ENCODE measurements around the gene PAQR5. TPM values are rescaled to one million over a fixed set of nuclear protein-coding genes. Genes with fewer than 3 reads are reported as not detected.

Gene PAQR5
- 0.12 TPM in 1 of 2 replicates, not detected in the other for total RNA-seq

- Mint-ChIP-seq H3K27me3 (ENCODE audit: insufficient read depth) (peaks cover 42% of the 10 kb centered on the region), H3K36me3 (ENCODE audit: low read depth) (no peaks in the 10 kb centered on the region), H3K4me3 (no peak within 1 kb of the TSS), H3K4me1 (ENCODE audit: low read depth) (no peaks in the 10 kb centered on the region), H3K27ac (no peak within 1 kb of the TSS), H3K9me3 (no peaks in the 10 kb centered on the region)
- DNase-seq (ENCODE audit: low spot score) = no peak
- intact Hi-C loops (cut with micrococcal nuclease) = no loop called here
Observed at GRCh38 chr15:69298697-69299441, at the start of gene PAQR5. PAQR5 (plus strand) TSS chr15:69298912; CDS start chr15:69360081, 61,169 bp downstream.

GRCh38 chr15:69253156-69253555 is 45.6 kb upstream of the PAQR5 start:
- intact Hi-C loops (cut with micrococcal nuclease) = no loop called here
- no peaks in the 10 kb centered on the region for H3K4me1 Mint-ChIP-seq (ENCODE audit: low read depth)

GRCh38 chr15:69265347-69265955 is 33.3 kb upstream of the PAQR5 start:
- no peaks in the 10 kb centered on the region for H3K36me3 Mint-ChIP-seq (ENCODE audit: low read depth)
- H3K4me1 Mint-ChIP-seq (ENCODE audit: low read depth) = no peaks in the 10 kb centered on the region
- intact Hi-C loops (cut with micrococcal nuclease) = loop anchor here (1.0 kb wide), 1 partner anchor 206 kb away; no protein-coding TSS in a partner anchor
- no peaks in the 10 kb centered on the region for H3K9me3 Mint-ChIP-seq
- no peaks in the 10 kb centered on the region for H3K27me3 Mint-ChIP-seq (ENCODE audit: insufficient read depth)
- no peak for DNase-seq (ENCODE audit: low spot score)
- no peak overlapping the region for H3K27ac Mint-ChIP-seq
- no peak overlapping the region for H3K4me3 Mint-ChIP-seq

More at GRCh38 chr15:69253156-69253555, 45.6 kb upstream of the PAQR5 start:
- Mint-ChIP-seq H3K9me3 (no peaks in the 10 kb centered on the region), H3K27ac (no peak overlapping the region), H3K4me3 (no peak overlapping the region), H3K36me3 (ENCODE audit: low read depth) (no peaks in the 10 kb centered on the region), H3K27me3 (ENCODE audit: insufficient read depth) (peaks cover 10% of the 10 kb centered on the region)
- DNase-seq (ENCODE audit: low spot score) = no peak

- Mint-ChIP-seq H3K36me3 (ENCODE audit: low read depth) (no peaks in the 10 kb centered on the region), H3K4me1 (ENCODE audit: low read depth) (no peaks in the 10 kb centered on the region), H3K4me3 (no peak overlapping the region), H3K27me3 (ENCODE audit: insufficient read depth) (peaks cover 5% of the 10 kb centered on the region), H3K9me3 (no peaks in the 10 kb centered on the region), H3K27ac (no peak overlapping the region)
- intact Hi-C loops (cut with micrococcal nuclease) = no loop called here
- DNase-seq (ENCODE audit: low spot score) = no peak
Observed at GRCh38 chr15:69271217-69271616, 27.5 kb upstream of the PAQR5 start.

- no peak for DNase-seq (ENCODE audit: low spot score)
- no peak overlapping the region for H3K4me3 Mint-ChIP-seq
- no peaks in the 10 kb centered on the region for H3K36me3 Mint-ChIP-seq (ENCODE audit: low read depth)
- H3K9me3 Mint-ChIP-seq = no peaks in the 10 kb centered on the region
- H3K4me1 Mint-ChIP-seq (ENCODE audit: low read depth) = no peaks in the 10 kb centered on the region
- H3K27me3 Mint-ChIP-seq (ENCODE audit: insufficient read depth) = peaks cover 5% of the 10 kb centered on the region
- no peak overlapping the region for H3K27ac Mint-ChIP-seq
- intact Hi-C loops (cut with micrococcal nuclease) = no loop called here
Observed at GRCh38 chr15:69272139-69272538, 26.6 kb upstream of the PAQR5 start.

GRCh38 chr15:69272891-69273290 is 25.8 kb upstream of the PAQR5 start:
- Mint-ChIP-seq H3K27me3 (ENCODE audit: insufficient read depth) (peaks cover 5% of the 10 kb centered on the region), H3K9me3 (no peaks in the 10 kb centered on the region), H3K27ac (no peak overlapping the region), H3K4me1 (ENCODE audit: low read depth) (no peaks in the 10 kb centered on the region), H3K36me3 (ENCODE audit: low read depth) (no peaks in the 10 kb centered on the region), H3K4me3 (no peak overlapping the region)
- DNase-seq (ENCODE audit: low spot score) = no peak
- intact Hi-C loops (cut with micrococcal nuclease) = no loop called here

GRCh38 chr15:69275074-69275670 is 23.5 kb upstream of the PAQR5 start:
- H3K4me3 Mint-ChIP-seq = no peak overlapping the region
- H3K4me1 Mint-ChIP-seq (ENCODE audit: low read depth) = no peaks in the 10 kb centered on the region
- no peaks in the 10 kb centered on the region for H3K9me3 Mint-ChIP-seq
- no peak for DNase-seq (ENCODE audit: low spot score)
- peaks cover 7% of the 10 kb centered on the region for H3K27me3 Mint-ChIP-seq (ENCODE audit: insufficient read depth)
- intact Hi-C loops (cut with micrococcal nuclease) = no loop called here
- H3K27ac Mint-ChIP-seq = no peak overlapping the region
- no peaks in the 10 kb centered on the region for H3K36me3 Mint-ChIP-seq (ENCODE audit: low read depth)

- no peaks in the 10 kb centered on the region for H3K4me1 Mint-ChIP-seq (ENCODE audit: low read depth)
- no peak overlapping the region for H3K4me3 Mint-ChIP-seq
- H3K9me3 Mint-ChIP-seq = no peaks in the 10 kb centered on the region
- no peaks in the 10 kb centered on the region for H3K36me3 Mint-ChIP-seq (ENCODE audit: low read depth)
- peaks cover 7% of the 10 kb centered on the region for H3K27me3 Mint-ChIP-seq (ENCODE audit: insufficient read depth)
- intact Hi-C loops (cut with micrococcal nuclease) = no loop called here
- no peak overlapping the region for H3K27ac Mint-ChIP-seq
- no peak for DNase-seq (ENCODE audit: low spot score)
Observed at GRCh38 chr15:69275933-69276560, 22.7 kb upstream of the PAQR5 start.

- intact Hi-C loops (cut with micrococcal nuclease) = no loop called here
- Mint-ChIP-seq H3K4me3 (no peak overlapping the region), H3K4me1 (ENCODE audit: low read depth) (no peaks in the 10 kb centered on the region), H3K9me3 (no peaks in the 10 kb centered on the region), H3K27ac (no peak overlapping the region), H3K27me3 (ENCODE audit: insufficient read depth) (peaks cover 7% of the 10 kb centered on the region), H3K36me3 (ENCODE audit: low read depth) (no peaks in the 10 kb centered on the region)
- DNase-seq (ENCODE audit: low spot score) = no peak
Observed at GRCh38 chr15:69277316-69277715, 21.4 kb upstream of the PAQR5 start.

GRCh38 chr15:69279636-69280035 is 19.1 kb upstream of the PAQR5 start:
- Mint-ChIP-seq H3K4me1 (ENCODE audit: low read depth) (no peaks in the 10 kb centered on the region), H3K36me3 (ENCODE audit: low read depth) (no peaks in the 10 kb centered on the region), H3K27ac (no peak overlapping the region), H3K27me3 (ENCODE audit: insufficient read depth) (peaks cover 7% of the 10 kb centered on the region), H3K4me3 (no peak overlapping the region), H3K9me3 (no peaks in the 10 kb centered on the region)
- no peak for DNase-seq (ENCODE audit: low spot score)
- intact Hi-C loops (cut with micrococcal nuclease) = no loop called here

- intact Hi-C loops (cut with micrococcal nuclease) = no loop called here
- DNase-seq (ENCODE audit: low spot score) = no peak
- Mint-ChIP-seq H3K4me3 (no peak overlapping the region), H3K36me3 (ENCODE audit: low read depth) (no peaks in the 10 kb centered on the region), H3K9me3 (no peaks in the 10 kb centered on the region), H3K27ac (no peak overlapping the region), H3K4me1 (ENCODE audit: low read depth) (no peaks in the 10 kb centered on the region), H3K27me3 (ENCODE audit: insufficient read depth) (peaks cover 4% of the 10 kb centered on the region)
Observed at GRCh38 chr15:69280783-69281182, 17.9 kb upstream of the PAQR5 start.

GRCh38 chr15:69282104-69282743 is 16.5 kb upstream of the PAQR5 start:
- H3K27ac Mint-ChIP-seq = no peak overlapping the region
- no peak for DNase-seq (ENCODE audit: low spot score)
- no peak overlapping the region for H3K4me3 Mint-ChIP-seq
- intact Hi-C loops (cut with micrococcal nuclease) = no loop called here
- no peaks in the 10 kb centered on the region for H3K36me3 Mint-ChIP-seq (ENCODE audit: low read depth)
- no peaks in the 10 kb centered on the region for H3K9me3 Mint-ChIP-seq
- no peaks in the 10 kb centered on the region for H3K4me1 Mint-ChIP-seq (ENCODE audit: low read depth)
- peaks cover 5% of the 10 kb centered on the region for H3K27me3 Mint-ChIP-seq (ENCODE audit: insufficient read depth)

Measured in activated T-helper 1 cell treated with anti-CD3 and anti-CD28 coated beads, Interleukin-12 subunit alpha, Interleukin-12 subunit beta, Interleukin-2, Interleukin-4 antibody, amounts not matched to agents 30 ng/mL and 10 ng/mL and 1 ng/mL, durations not matched to agents 14 hours and 24 hours and 36 hours (primary cell).